Transverse colon (tissue), 4 donors: Measurements from ENCODE around the gene STXBP5. TPM values are rescaled to one million over a fixed set of nuclear protein-coding genes. Genes with fewer than 3 reads are reported as not detected.

Source experiments
- DNase-seq: peaks from one replicate; pipeline ENCODE4 v3.0.0-alpha.2; 2019
- H3K27ac ChIP-seq, 4 donors: fragments of 200-600 bp; sonication (generic); 2 replicates each; pipeline ENCODE4 v1.5.1; 2016 to 2018; ENCODE audit warnings: inconsistent platforms in 4 of 4
- H3K27me3 ChIP-seq: fragments of 200-600 bp; sonication (generic); 2 replicates; pipeline ENCODE4 v1.5.1; 2017; ENCODE audit warnings: inconsistent platforms
- H3K36me3 ChIP-seq, 4 donors: fragments of 200-600 bp; sonication (generic); 2 replicates each; pipeline ENCODE4 v1.5.1; 2017 to 2019; ENCODE audit warnings: inconsistent platforms in 4 of 4
- H3K4me1 ChIP-seq, 4 donors: fragments of 200-600 bp; sonication (generic); 2 replicates each; pipeline ENCODE4 v1.5.1; 2017 to 2020; ENCODE audit warnings: inconsistent platforms in 4 of 4
- H3K4me3 ChIP-seq, 4 donors: fragments of 200-600 bp; sonication (generic); 1 replicate in 1 of 4; 2 replicates in 3 of 4; pipeline versions ENCODE4 v1.5.1 to v1.6.1; 2017 to 2019; ENCODE audit warnings: inconsistent platforms in 4 of 4
- H3K9me3 ChIP-seq, 2 donors: fragments of 200-600 bp; sonication (generic); 2 replicates each; pipeline ENCODE4 v1.5.1; 2017 to 2019; ENCODE audit warnings: inconsistent platforms in 2 of 2
- CTCF ChIP-seq, 5 experiments: fragments of 200-600 bp in 3 of 5; fragments of 450-650 bp in 2 of 5; sonication (generic) in 3 of 5; IDR thresholded peaks; 1 replicate in 2 of 5; 2 replicates in 3 of 5; pipeline ENCODE4 v1.5.1; 2016 to 2017; ENCODE audit warnings: antibody characterized with exemption in 5 of 5, inconsistent platforms in 3 of 5, mild to moderate bottlenecking in 2 of 5, moderate library complexity in 1 of 5
- EP300 ChIP-seq: sonication (generic); formaldehyde crosslinking; IDR thresholded peaks from one replicate; pipeline ENCODE4 v1.6.1; 2017; ENCODE audit warnings: antibody characterized with exemption, low read depth
- POLR2A ChIP-seq: fragments of 450-650 bp; IDR thresholded peaks from one replicate; pipeline ENCODE4 v1.6.1; 2016; ENCODE audit warnings: antibody characterized with exemption, mild to moderate bottlenecking, moderate library complexity
- WGBS, 2 donors: methylation state at CpG; one replicate each; pipeline ENCODE4 v1.1.5; 2018; ENCODE audit warnings: low coverage in 1 of 2; 5-methylcytosine and 5-hydroxymethylcytosine counted together
- in situ Hi-C, 4 donors: fragments of 200-750 bp; cut with MboI; loops; one replicate each; pipeline versions ENCODE4 v1.15.0 to v1.15.1; 2017; ENCODE audit warnings: low sequenced_read_pairs in 3 of 4, low pct_ligation_motif_present in 1 of 4, low pct_unique_long_range_greater_than_20kb in 1 of 4
- intact Hi-C: fragments of 100-400 bp; cut with DNase I; formaldehyde crosslinking; loops from one replicate; pipeline ENCODE4 v1.15.1; 2023; ENCODE audit warnings: low total_unique reads
- small RNA-seq, 4 donors: library from RNA; depleted of rRNA; stranded (forward); fragments of <200 nt; gene quantifications; one replicate each; pipeline ENCODE3, GENCODE V24; 2016
- total RNA-seq, 4 donors: library from RNA; depleted of rRNA; stranded (reverse); fragments of >200 nt; gene quantifications; one replicate each; pipeline ENCODE4 v1.1.0, GENCODE V29; 2016

STXBP5 gene
- total RNA-seq, 4 donors from 2014 or later: 58.7 to 99.5 (median 85.0) TPM

GRCh38 chr6:147437615-147438014, 233.4 kb downstream of the STXBP5 start:
- in situ Hi-C loops: no loop called here
- TF ChIP-seq POLR2A (no peak), CTCF (IDR thresholded peaks at IDR 0.05) (no peak), EP300 (no peak)
- H3K27ac ChIP-seq: no peak overlapping the region
- no peak for DNase-seq
- 83 to 92% methylated on average over 3 of the region's 3 CpGs for WGBS, 2 donors
- no peaks in the 10 kb centered on the region for H3K36me3 ChIP-seq
- H3K4me1 ChIP-seq: no peaks in the 10 kb centered on the region
- H3K27me3 ChIP-seq: no peaks in the 10 kb centered on the region
- H3K9me3 ChIP-seq: no peaks in the 10 kb centered on the region
- intact Hi-C loops: no loop called here
- H3K4me3 ChIP-seq: no peak overlapping the region

DNA sequence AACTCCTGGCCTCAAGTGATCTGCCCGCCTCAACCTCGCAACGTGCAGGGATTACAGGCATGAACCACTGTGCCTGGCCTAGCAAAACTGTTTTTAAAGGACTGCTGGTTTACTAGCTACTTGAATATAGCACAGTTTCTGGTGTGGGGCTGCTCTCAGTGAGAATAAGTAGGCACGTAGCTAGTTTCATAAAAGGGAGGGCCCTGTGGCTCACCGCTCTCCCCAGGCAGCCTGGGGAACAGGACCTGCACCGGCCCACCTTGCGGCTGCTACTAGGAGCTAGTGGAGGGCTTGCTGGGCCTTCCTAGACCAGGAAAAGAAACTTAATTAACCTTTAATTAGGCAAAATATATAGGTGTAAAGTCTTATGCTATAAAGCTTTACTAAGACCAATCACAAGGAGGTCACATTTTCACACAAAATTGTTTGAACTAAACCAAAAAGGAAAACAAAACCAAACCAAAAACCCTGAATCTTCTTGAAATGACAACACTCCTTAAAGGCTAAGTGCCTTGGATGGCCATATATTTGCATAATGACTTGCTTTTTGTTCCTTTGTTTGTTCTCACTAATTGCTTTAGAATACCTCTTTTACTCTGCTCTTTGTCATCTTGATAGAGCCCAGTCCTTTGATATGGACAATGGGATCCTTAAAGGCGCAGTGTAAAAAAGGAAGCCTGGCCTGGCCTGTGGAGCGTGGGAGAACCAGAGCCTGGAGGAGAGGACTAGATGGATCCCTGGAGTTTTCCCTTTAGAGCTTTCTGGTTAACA, 234.7 kb downstream of the STXBP5 start:
- Histone ChIP-seq H3K4me3 (no peak overlapping the region), H3K4me1 (no peaks in the 10 kb centered on the region), H3K9me3 (no peaks in the 10 kb centered on the region), H3K27ac (no peak overlapping the region), H3K36me3 (no peaks in the 10 kb centered on the region), H3K27me3 (no peaks in the 10 kb centered on the region)
- in situ Hi-C loops: no loop called here
- no peak for DNase-seq
- WGBS, 2 donors: 96% methylated on average over 9 of the region's 9 CpGs; no CpG with 5 or more reads in 1 of the 2 donors
- intact Hi-C loops: no loop called here
- TF ChIP-seq EP300 (no peak), CTCF (IDR thresholded peaks at IDR 0.05) (no peak)

Small RNA genes within 50 kb of the gene (small RNA-seq; reads per million reads assigned to genes)
- gene AL355365.1: 0 reads per million in 4 donors
